SW 1271 (cell line): Measurements from ENCODE around the gene IFITM10.

Experiments used
- DNase-seq, 2 experiments: peaks; one replicate each; lab custom pipeline; 2025; lab: John Stamatoyannopoulos, UW

The IFITM10 gene

DNA sequence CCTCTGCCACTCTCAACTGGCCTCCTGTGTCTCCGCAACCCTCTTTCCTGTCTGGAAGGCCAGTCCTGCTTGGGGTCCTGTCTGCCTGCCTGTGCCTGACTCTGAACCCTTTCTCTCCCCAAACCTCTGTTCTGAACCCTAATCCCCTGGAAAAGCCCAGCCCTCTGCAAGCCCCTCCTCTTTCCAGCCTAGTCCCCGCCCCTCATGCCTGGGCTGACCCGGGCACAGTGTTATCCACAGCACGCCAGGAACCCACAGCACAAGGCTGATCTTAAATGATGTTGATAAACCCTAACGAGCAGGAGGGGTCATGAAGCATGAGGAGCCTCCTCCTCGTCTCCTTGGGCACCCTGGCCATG lies at the start of gene IFITM10:
TSS of gene IFITM10 (minus strand) at position 115 of the 359 bp plus-strand sequence. CDS start 153 bp downstream, outside the sequence.
- no peak for DNase-seq

DNA sequence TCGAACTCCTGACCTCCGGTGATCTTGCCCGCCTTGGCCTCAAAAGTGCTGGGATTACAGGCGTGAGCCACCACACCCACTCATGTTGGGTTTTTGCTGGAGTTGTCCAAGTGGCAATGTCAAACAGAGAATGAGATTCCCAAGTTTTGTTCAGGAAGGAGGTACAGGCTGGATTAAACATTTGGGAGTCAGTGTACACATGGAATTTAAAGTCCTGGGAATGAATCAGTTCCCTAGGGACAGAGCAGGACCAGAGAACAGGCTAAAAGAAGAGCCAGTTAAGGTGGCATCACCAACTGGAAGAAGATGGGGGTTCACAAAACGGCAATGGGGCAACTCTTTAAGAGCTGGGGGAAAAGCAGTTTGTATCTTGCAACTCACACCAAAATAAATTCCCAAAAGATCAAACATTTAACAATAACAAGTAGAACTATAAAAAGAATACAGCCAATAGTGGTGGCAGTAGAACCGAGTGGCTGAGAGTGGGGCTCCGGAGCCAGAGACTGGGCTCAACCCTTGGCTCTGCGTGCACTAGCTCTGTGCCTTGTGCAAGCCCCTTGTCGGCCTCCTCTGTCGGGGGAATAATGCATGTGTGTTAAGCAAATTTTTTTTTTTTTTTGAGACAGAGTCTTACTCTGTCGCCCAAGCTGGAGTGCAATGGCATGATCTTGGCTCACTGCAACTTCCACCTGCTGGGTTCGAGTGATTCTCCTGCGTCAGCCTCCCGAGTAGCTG lies 47.2 kb upstream of the IFITM10 start:
- no peak for DNase-seq

DNA sequence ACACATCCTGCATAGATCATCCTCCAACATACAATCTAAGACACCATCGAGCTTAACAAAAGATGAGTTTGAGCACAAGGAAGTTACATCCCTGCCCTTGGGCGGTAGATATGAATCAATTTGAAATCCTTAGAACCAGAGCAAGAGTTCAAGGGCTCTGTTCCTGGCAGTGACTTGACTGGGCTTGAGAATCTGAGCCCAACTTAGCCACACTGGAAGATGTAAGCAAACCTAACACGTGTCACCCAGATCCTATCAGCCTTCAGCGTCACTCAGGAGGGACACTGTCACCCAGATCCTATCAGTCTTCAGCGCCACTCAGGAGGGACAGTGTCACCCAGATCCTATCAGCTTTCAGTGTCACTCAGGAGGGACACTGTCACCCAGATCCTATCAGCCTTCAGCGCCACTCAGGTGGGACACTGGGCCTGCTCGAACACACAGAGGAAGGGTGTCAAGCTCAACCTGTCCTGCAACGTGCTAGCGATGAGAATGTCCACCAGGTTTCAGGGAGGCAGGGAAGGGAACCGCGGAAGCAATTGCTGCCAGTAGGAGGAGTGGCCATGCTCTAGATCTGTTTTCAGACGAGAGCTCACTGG lies 46.1 kb upstream of the IFITM10 start:
- no peak for DNase-seq

DNA sequence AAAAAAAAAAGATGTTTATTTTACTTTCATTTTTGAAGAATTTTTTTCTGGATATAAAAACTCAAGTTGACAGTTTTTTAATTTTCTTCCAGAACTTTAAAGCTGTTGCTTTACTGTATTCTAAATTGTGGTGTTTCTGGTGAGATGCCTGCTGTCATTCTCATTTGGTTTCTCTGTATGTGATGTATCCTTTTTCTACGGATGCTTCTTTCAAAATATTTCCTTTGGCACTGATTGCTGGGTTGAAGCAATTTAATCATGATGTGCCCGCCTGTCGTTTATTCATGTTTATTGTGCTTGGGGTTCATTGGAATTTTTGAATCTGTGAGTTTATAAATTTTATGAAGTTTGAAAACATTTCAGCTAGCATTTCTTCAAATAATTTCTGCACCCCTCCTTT lies 42.7 kb upstream of the IFITM10 start:
- DNase-seq: no peak

DNA sequence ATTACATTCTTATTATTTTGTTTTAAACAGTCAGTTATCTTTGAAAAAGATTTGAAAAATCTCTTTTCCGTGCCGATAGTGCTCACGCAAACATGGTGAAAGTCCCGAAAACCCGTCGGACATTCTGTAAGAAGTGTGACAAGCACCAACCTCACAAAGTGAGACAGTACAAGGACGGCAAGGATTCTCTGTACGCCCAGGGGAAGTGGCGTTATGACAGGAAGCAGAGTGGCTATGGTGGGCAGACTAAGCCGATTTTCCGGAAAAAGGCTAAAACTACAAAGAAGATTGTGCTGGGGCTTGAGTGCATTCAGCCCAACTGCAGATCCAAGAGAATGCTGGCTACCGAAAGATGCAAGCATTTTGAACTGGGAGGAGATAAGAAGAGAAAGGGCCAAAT lies 42.1 kb upstream of the IFITM10 start:
- DNase-seq: no peak

DNA sequence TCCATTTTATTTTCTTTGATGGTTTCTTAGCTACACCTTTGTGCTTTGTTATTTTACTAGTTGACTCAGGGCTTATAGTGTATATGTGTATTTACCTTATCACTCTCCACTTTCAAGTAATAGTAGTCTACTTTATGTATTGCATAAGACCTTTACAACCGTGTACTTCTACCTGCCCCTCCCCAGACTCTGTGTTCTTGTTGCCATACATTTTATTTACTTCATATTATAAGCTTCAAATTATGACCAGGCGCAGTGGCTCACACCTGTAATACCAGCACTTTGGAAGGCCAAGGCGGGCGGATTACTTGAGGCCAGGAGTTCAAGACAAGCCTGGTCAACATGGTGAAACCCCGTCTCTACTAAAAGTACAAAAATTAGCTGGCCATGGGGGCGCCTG lies 41.5 kb upstream of the IFITM10 start:
- no peak for DNase-seq

DNA sequence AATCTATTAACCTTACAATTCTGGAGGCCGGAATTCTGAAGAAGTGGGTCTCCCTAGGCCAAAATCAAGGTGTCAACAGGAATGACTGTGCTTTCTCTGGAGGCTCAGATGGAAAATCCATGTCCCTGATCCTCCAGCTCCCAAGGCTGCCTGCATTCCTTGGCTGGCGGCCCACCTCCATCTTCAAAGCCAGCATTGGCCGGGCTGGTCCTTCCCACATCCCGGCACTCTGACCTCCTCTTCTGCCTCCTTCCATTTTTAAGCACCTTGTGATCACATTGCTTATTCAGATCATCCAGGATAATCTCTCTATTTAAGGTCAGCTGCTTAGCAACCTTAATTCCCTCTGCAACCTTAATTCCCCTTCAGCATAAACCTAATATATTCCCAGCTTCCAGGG lies 36.1 kb upstream of the IFITM10 start:
- DNase-seq: no peak

DNA sequence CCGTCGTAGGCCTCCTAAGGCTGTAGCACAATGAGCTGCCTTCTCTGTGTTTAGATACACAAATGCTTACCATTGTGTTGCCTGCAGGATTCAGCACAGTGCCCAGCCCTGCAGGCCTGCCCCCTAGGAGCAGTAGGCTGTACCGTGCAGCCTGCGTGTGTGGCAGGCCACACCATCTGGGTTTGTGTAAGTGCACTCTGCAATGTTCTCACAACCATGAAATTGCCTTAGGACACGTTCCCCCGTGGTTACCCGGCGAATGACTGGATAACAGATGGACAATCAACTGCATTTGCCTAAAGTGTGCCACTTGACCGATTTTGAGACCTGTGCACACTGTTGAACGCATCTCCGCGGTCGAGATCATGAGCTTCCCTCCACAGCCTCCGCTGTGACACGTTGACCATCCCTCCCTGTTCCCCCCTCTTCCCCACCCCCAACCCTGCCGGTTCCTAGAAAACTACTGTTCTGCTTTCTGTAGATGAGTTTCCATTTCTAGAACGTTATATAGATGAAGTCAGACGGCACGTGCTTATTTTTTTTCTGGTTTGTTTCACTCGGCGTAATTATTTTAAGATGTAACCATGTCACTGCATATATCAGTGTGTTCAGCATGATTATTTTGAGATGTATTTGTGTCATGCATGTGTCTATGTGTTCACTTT lies 35.5 kb upstream of the IFITM10 start:
- DNase-seq: no peak

DNA sequence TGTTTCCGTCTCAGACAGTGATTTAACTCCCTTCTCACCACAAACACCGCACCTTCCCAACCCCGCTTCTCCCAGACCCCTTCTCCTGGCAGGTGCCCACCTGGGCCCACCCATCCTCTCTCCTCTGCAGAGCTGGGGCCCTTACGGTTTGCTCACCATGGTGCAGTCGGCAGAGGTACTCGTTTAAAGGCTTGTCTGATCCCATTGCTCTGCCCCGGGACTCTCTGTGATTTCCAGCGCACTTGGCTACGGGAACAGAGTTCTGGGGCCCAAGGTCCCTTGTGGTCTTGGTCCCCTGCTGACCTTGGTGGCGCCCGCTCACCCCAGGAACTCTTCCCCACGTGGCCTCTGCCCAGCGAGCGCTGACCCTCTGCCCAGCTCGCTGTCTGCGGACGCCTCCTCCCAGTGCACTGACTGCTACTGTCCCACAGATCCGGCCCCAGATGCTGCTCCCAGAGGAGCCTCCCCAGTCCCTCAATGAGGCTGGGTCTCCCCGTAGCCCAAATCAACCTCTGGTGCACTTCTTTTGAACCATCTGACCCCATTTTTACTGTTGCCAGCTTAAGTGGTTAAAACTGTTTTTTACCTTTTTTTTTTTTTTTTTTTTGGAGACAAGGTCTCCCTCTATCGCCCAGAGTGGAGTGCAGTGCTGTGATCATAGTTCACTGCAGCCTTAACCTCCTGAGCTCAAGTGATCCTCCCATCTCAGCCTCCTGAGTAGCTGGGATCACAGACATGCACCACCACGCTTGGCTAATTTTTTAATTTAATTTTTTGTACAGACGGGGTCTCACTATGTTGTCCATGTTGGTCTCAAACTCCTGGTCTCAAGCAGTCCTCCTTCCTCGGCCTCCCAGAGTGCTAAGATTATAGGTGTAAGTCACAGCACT lies 34.6 kb upstream of the IFITM10 start:
- no peak for DNase-seq

DNA sequence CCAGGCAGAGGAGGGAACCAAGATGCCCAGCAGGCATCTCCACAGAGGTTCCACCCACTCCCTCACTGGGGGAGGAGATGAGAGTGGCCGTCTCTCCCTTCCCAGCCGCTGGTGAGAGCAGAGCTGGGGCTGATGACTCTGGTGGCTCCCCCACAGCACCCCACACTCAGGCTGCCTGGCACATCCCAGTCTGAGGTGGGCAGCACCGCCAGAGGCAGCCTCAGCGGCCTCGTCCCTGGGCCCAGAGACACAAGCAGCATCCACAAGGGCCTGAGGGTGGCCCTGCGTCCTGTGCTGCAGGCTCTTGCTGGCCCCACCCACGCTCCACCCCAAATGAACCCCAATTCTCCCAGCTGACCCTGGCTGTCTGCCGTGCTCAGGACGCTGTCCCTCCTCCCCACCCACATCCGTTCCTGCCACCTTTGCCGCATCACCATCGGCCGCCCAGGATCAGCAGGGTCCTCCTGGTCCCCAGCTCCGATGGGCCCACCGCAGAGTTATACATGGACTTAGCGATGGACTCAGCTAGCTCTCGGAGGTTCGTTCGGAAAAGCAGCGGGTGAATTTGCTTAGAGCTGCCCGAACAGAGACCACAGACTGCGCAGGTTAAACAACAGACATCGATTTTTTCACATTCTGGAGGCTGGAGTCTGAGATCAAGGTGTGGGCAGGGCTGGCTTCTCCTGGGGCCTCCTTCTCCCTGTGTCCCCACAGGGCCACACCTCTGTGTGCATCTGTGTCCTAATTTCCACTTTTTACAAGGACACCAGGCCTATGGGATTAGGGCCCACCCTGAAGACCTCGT lies 33.5 kb upstream of the IFITM10 start:
- DNase-seq: no peak

DNA sequence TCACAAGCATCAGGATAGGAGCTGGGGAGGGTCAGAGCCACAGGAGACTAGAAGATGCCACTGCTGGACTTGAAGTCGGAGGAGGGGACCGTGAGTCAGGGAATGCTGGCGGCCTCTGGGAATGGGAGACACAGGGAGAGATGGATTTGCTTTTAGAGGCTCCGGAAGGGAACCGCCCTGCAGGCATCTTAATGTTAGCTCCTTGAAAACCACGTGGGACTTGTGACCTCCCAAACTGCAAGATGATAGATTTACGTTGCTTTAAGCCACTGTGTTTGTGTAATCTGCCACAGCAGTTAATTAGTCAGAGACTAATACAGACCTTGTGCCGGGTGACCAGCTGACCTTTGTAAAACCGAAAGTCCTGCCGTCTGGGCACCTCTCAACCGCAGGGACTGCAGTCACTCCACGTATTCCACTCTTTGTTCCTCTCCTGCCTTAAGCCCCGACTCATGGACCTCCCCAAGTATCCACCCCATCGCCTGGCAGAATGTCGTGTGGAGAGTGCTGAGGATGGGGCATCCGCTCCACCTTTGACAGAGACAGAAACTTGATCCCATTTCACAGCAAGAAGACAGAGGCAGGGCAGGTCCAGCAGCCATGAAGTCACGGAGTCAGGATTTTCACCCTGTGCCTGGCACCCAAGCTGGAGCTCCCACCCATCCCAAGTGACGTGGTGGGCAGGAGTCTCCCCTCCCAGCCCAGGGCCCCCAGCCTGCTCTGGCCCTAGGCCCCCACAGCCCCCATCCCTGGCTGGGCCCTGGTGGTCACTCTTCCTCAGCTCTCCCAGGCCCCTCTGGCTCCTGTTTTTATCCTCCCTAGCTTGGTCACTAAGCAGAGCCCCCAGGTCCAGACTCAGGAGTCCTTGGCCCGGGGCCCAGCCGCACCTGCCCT lies 32.7 kb upstream of the IFITM10 start:
- DNase-seq: no peak

DNA sequence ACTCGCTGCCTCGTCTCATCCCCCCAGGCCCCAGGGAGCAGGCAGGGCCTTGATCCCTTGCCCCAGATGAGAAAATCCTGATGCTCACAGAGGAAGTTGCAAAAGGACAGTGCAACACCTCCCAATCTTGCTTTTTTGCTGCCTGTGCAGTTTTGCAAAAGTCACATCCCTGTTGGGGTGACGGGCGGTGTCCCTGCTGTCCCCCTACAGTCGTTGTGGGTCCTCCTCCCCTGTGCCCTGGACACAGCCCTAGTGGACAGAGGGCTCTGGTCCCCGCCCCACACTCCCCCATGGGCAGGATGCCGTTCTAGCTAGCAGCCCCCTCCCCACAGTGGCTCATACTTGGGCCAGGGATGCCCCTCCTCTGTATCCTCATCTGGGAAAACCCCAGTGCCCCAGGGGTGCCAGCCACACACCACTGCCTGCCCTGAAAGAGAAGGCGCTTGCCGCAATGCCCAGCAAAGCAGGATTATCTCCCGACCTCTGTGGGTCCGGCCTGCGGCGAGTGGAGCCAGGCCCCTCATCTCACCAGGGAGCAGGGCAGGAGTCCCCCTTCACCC lies 31.7 kb upstream of the IFITM10 start:
- no peak for DNase-seq

DNA sequence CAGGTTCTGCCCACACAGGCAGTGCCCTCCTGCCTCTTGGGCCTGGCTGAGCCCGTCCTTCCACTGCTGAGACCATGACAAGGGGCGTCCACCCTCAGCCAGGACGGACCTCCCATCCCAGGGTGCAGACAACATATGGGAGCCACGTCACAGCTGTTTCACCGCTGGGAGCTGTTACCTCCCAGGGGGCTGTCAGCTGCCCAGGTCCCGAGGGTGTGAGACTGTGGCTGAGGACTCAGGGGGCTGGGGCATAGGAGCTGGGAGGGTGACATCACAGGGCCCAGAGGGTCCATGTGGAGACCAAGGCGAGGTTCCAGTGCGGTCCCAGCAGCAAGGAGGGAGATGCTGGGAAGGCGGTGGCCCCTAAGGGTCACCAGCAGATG lies 31.2 kb upstream of the IFITM10 start:
- no peak for DNase-seq

DNA sequence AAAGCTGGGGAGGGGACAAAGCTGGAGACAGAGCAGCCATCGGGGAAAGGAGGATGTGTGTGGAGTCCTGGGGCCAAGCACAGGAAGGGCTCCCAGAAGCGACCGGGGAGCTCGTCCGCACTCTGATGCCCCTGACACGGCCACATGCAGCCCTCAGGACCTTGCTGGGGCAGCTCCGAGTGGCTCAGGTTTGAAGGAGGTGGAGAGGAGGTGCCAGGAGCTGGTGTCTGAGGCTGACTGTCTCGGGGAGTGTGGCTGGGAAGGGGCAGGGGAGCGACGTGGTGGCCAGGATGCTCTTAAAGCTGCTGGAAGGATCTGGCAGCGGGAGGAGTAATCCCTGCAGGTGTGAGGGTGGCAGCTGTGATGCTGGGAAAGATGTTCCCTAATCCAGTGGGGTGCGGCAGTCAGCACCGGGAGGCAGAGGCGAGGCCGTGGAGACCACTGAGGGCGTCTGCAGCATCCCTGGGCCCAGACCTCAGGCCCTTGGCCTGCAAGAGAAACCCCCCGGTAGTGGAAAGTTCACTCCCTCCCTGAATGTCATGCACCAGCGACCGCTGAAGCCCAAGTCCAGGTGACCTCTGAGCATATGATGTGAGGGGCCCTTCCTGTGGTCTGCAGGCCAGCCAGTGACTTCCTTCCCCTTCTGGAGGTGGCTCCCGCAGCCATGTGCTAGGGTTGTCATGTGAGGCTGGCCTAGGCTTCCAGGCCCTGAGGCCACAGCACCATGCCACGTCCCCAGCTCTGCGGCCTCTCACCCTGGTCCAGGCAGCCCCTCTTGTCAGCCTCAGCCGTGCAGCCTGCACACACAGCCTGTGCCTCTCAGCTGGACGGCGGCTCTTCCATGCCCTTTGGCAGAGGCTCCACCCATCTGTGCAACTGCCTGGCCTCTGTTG lies 30.6 kb upstream of the IFITM10 start:
- DNase-seq: no peak

DNA sequence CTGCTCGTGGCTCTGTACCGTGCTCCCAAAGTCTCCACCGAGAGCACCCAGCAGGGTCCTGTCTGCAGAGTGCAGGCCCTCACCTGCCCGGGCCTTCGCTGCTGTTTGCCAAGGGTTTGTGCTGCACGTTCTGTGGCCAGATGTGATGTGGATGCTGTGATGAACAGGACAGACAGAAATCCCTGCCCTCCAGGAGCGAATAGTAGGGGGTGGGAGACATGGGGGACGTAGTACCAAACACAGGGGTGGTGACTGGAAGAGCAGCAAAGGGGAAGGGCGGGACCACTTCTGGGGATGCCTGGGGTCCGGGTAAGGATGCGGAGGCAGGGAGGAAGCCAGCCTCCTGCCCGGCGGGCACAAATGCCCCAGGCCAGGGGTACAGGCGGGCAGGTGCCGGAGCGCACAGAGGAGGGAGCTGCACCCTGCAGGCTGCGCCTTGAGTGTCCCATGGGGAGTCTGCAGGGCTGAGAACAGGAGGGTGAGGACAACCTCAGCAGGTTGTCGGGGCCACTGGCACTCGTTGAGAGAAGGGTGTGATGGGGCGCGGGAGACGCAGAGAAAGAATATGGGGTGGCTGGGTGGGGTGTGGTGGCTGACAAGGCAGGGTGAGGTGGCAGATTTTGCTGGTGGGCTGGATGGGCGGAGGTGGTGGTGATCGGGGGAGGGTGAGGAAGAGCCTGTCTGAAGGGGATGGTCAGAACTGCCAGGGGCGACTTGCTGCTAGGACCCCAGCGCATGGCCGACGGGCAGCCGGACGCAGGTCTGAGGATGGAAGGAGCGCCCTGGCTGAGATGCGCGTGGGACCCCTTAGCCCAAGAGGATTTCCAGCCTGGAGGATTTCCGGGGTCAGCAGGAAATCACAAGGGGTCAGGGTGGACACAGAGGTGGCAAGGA lies 29.7 kb upstream of the IFITM10 start:
- DNase-seq: no peak

DNA sequence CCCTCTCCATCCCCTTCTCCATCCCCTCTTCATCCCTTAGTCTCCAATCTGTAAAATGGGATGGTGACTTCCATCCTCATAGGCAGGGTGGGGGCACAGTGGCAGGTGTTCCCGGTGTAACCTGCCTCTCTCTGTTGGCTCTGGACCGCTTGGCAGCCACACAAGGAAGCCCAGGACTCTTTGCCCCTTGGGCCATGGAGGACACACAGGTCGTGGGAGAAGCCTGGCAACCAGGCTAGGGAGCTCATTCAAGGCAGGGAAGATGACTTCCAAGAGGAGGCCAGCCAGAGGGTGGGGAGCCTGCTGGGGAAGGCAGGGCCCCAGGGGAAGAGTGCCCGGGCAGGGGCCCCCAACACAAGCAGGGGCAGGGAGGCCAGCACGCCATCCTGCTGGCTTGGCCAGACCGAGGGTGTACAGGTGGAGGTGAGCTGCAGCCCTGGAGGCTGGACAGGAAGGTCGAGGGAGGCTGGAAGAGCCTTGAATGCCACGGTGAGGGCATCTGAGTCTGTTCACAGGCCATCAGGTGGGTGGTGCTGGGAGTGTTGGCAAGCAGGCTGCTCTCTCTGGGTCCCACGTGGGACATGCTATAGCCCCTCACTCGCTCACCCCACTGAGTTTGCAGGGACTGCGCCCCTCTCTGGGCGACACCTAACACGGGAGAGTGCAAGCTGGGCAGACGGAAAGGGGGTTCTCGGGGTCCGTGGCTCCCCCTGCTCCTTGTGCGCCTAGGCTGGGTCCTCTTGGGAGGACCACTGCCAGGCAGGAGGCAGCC lies 28.8 kb upstream of the IFITM10 start:
- DNase-seq: no peak

DNA sequence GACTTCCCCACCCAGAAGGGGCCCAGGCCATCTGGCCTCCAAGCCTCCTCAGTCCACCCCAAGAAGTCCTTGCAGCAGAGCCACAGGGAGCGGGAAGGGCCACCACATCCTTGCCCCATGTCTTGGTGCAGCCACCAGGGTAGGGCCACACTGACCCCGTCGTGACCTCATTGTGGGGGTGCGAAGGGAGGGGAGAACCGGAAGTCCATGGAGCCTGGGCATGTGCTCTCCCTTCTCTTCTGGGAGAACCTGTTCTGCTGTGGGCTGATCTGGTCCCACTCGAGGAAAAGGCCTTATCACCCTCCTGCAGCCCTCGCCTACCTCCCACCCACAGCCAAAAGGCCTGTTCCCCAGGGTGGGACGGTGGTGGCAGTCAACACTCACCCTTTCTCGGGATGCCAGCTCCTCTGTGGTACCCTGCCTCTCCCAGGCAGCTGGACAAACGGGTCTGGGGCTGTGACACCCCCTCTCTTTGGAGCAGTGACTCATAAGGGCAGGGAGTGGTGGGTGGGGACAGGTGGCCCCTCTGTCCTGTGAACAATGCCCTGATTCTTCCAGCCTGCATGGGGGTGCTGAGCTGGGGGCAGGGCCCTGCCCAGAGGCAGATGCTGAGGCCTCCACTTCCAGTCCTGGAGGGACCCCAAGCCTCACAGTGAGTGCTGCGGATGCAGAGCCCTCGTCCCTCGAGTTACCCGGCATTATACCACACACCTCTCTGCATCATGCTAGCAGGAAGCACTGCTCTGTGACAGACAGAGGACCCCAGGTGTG lies 27.9 kb upstream of the IFITM10 start:
- DNase-seq: no peak
